Esophagus squamous epithelium (tissue), 5 donors: ENCODE data around the gene RPS19BP1. TPM values are rescaled to one million over a fixed set of nuclear protein-coding genes. Genes with fewer than 3 reads are reported as not detected.

Experiments
- DNase-seq: peaks from one replicate; lab custom pipeline; 2025; lab: John Stamatoyannopoulos, UW
- H3K27ac ChIP-seq, 4 donors: fragments of 200-600 bp; sonication (generic); one replicate each; pipeline ENCODE4 v1.5.1; 2016 to 2019; ENCODE audit warnings: mild to moderate bottlenecking in 1 of 4
- H3K27me3 ChIP-seq, 4 donors: fragments of 200-600 bp; sonication (generic); 1 replicate in 3 of 4; 2 replicates in 1 of 4; pipeline versions ENCODE4 v1.5.1 to v1.6.0; 2017 to 2021; ENCODE audit warnings: antibody characterized with exemption in 1 of 4
- H3K36me3 ChIP-seq, 3 donors: fragments of 200-600 bp; sonication (generic); one replicate each; pipeline ENCODE4 v1.5.1; 2016 to 2019
- H3K4me1 ChIP-seq, 3 donors: fragments of 200-600 bp; sonication (generic); one replicate each; pipeline ENCODE4 v1.5.1; 2017 to 2019
- H3K4me3 ChIP-seq, 4 donors: fragments of 200-600 bp; sonication (generic); 1 replicate in 3 of 4; 2 replicates in 1 of 4; pipeline ENCODE4 v1.5.1; 2016 to 2019; ENCODE audit warnings: mild to moderate bottlenecking in 2 of 4, moderate library complexity in 1 of 4
- H3K9me3 ChIP-seq, 3 donors: fragments of 200-600 bp; sonication (generic); one replicate each; pipeline ENCODE4 v1.5.1; 2016 to 2019
- CTCF ChIP-seq, 6 experiments: fragments of 450-650 bp in 4 of 6; fragments of 200-600 bp in 2 of 6; sonication (generic) in 2 of 6; IDR thresholded peaks; one replicate each; pipeline ENCODE4 v1.5.1; 2016 to 2019; ENCODE audit warnings: antibody characterized with exemption in 6 of 6, mild to moderate bottlenecking in 4 of 6, moderate library complexity in 4 of 6
- POLR2A ChIP-seq, 4 donors: fragments of 450-650 bp; IDR thresholded peaks; one replicate each; pipeline ENCODE4 v1.6.1; 2017; ENCODE audit warnings: antibody characterized with exemption in 4 of 4, mild to moderate bottlenecking in 4 of 4, moderate library complexity in 3 of 4
- WGBS, 2 donors: methylation state at CpG; one replicate each; pipeline ENCODE4 v1.1.5; 2018; 5-methylcytosine and 5-hydroxymethylcytosine counted together
- intact Hi-C: fragments of 100-400 bp; cut with DNase I; formaldehyde crosslinking; loops from one replicate; pipeline ENCODE4 v1.15.0; 2022
- total RNA-seq, 4 donors: library from RNA; depleted of rRNA; stranded (reverse); fragments of >200 nt; gene quantifications; one replicate each; pipeline ENCODE4 v1.1.0, GENCODE V29; 2016
- donor health status: DM: yes; HTN: yes; CAD: no.

RPS19BP1 gene
- total RNA-seq, 4 donors from 2014 or later: 70.9 to 109 (median 88.1) TPM

GRCh38 chr22:39501644-39502108 lies 30.9 kb downstream of the RPS19BP1 start:
- TF ChIP-seq POLR2A (IDR thresholded peaks at IDR 0.05): no peak
- no peak for TF ChIP-seq CTCF (IDR thresholded peaks at IDR 0.05)
- Histone ChIP-seq H3K4me1 (peaks cover 27 to 87% (median 32%) of the 10 kb centered on the region in 3 donors), H3K36me3 (peaks cover 10 to 29% (median 20%) of the 10 kb centered on the region in 3 donors), H3K4me3 (peak overlapping the region; percentile 89 to 95 (median 90)), H3K27ac (peak overlapping the region; percentile 87 to 93 (median 92)), H3K9me3 (no peaks in the 10 kb centered on the region), H3K27me3 (no peaks in the 10 kb centered on the region)
- no peak for DNase-seq
- intact Hi-C loops: no loop called here
- 28 to 38% methylated on average over 10 to 11 of the region's 13 CpGs for WGBS, 2 donors

GRCh38 chr22:39500101-39500500 lies 32.4 kb downstream of the RPS19BP1 start:
- intact Hi-C loops: no loop called here
- Histone ChIP-seq H3K4me3 (no peak overlapping the region), H3K27ac (peak overlapping the region in 1 of 4 donors; percentile 92), H3K9me3 (no peaks in the 10 kb centered on the region), H3K27me3 (no peaks in the 10 kb centered on the region), H3K36me3 (peaks cover 0 to 13% (median 9%) of the 10 kb centered on the region in 3 donors), H3K4me1 (peaks cover 27 to 90% (median 37%) of the 10 kb centered on the region in 3 donors)
- WGBS, 2 donors: 70 to 82% methylated on average over 6 of the region's 6 CpGs
- TF ChIP-seq POLR2A (IDR thresholded peaks at IDR 0.05) (no peak), CTCF (IDR thresholded peaks at IDR 0.05) (no peak)
- no peak for DNase-seq

- Histone ChIP-seq H3K36me3 (no peaks in the 10 kb centered on the region), H3K9me3 (no peaks in the 10 kb centered on the region), H3K4me3 (no peak overlapping the region), H3K27me3 (no peaks in the 10 kb centered on the region), H3K4me1 (peaks cover 27 to 90% (median 33%) of the 10 kb centered on the region in 3 donors), H3K27ac (peak overlapping the region in 3 of 4 donors; percentile 28 to 62 (median 36))
- DNase-seq: no peak
- TF ChIP-seq CTCF (IDR thresholded peaks at IDR 0.05): no peak
- TF ChIP-seq POLR2A (IDR thresholded peaks at IDR 0.05): no peak
- 56 to 63% methylated on average over 3 of the region's 3 CpGs for WGBS, 2 donors
- intact Hi-C loops: no loop called here
Measured at GRCh38 chr22:39498802-39499201, 33.7 kb downstream of the RPS19BP1 start.

- H3K36me3 ChIP-seq: no peaks in the 10 kb centered on the region
- DNase-seq: no peak
- no peak overlapping the region for H3K4me3 ChIP-seq
- intact Hi-C loops: no loop called here
- peak overlapping the region in 3 of 4 donors; percentile 28 to 62 (median 36) for H3K27ac ChIP-seq
- H3K9me3 ChIP-seq: no peaks in the 10 kb centered on the region
- 17% methylated on average over 1 of the region's 2 CpGs; no CpG with 5 or more reads in 1 of the 2 donors for WGBS, 2 donors
- peaks cover 25 to 90% (median 33%) of the 10 kb centered on the region in 3 donors for H3K4me1 ChIP-seq
- H3K27me3 ChIP-seq: no peaks in the 10 kb centered on the region
- TF ChIP-seq CTCF (IDR thresholded peaks at IDR 0.05) (no peak), POLR2A (IDR thresholded peaks at IDR 0.05) (no peak)
Measured at GRCh38 chr22:39498368-39498767, 34.2 kb downstream of the RPS19BP1 start.

- H3K36me3 ChIP-seq: no peaks in the 10 kb centered on the region
- H3K9me3 ChIP-seq: no peaks in the 10 kb centered on the region
- intact Hi-C loops: no loop called here
- no peaks in the 10 kb centered on the region for H3K27me3 ChIP-seq
- peaks cover 19 to 81% (median 28%) of the 10 kb centered on the region in 3 donors for H3K4me1 ChIP-seq
- H3K4me3 ChIP-seq: no peak overlapping the region
- no peak for DNase-seq
- no peak overlapping the region for H3K27ac ChIP-seq
- 77 to 89% methylated on average over 8 of the region's 8 CpGs for WGBS, 2 donors
- TF ChIP-seq CTCF (IDR thresholded peaks at IDR 0.05): no peak
- no peak for TF ChIP-seq POLR2A (IDR thresholded peaks at IDR 0.05)
Measured at GRCh38 chr22:39497429-39497828, 35.1 kb downstream of the RPS19BP1 start.
